Suprapubic skin (tissue), 4 donors: Measurements from ENCODE around the gene NCBP2L.

Experiments used
- EP300 ChIP-seq: sonication (generic); formaldehyde crosslinking; IDR thresholded peaks from one replicate; pipeline ENCODE4 v1.6.1; 2017; ENCODE audit warnings: antibody characterized with exemption
- POLR2AphosphoS5 ChIP-seq, 3 donors: sonication (generic); formaldehyde crosslinking; IDR thresholded peaks; one replicate each; pipeline ENCODE4 v1.6.1; 2017; ENCODE audit warnings: antibody characterized with exemption in 3 of 3
- TF ChIP-seq, protein P1 (sequence below), 2 donors: fragments of 200-600 bp in 1 of 2; fragments of 450-650 bp in 1 of 2; sonication (generic) in 1 of 2; IDR thresholded peaks; one replicate each; pipeline ENCODE4 v1.5.1; 2016 to 2019; ENCODE audit warnings: antibody characterized with exemption in 2 of 2, mild to moderate bottlenecking in 1 of 2, moderate library complexity in 1 of 2

DNA sequence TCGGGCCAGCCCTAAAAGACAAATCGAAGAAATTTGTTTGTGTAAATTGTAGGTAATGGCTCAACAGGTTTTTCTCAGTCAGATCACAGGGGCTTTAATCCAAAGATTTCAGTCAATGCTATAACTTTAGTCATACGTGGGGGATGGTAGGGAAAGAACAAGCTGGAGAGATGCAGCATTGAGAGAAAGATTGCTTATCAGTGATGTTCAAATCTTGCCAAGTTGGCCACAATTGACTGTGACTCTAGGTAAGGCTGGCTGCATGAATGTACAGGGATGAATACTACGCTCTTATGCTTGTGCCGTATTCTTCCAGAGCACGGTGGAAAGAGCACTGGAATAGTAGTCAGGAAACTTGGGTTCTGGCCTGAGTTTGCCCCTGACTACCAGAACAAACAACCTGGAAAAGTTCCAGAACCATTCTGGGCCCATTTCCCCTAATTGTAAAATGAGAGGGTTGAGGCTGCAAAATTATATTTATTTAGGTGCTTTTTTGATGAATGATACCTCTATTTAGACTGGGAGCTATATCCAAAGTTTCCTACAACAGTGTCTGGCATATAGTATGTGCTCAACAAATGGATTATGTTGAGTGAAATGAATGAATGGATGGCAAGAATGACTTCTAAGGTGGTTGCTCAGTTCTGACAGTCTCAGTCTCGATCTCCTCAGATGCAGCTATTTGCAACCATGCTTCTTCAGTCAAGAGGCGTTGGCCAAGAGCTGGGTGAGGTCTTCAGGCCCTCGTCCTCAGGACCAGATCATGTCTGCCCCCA is 46.4 kb upstream of the NCBP2L start:
- TF ChIP-seq, protein P1, sequence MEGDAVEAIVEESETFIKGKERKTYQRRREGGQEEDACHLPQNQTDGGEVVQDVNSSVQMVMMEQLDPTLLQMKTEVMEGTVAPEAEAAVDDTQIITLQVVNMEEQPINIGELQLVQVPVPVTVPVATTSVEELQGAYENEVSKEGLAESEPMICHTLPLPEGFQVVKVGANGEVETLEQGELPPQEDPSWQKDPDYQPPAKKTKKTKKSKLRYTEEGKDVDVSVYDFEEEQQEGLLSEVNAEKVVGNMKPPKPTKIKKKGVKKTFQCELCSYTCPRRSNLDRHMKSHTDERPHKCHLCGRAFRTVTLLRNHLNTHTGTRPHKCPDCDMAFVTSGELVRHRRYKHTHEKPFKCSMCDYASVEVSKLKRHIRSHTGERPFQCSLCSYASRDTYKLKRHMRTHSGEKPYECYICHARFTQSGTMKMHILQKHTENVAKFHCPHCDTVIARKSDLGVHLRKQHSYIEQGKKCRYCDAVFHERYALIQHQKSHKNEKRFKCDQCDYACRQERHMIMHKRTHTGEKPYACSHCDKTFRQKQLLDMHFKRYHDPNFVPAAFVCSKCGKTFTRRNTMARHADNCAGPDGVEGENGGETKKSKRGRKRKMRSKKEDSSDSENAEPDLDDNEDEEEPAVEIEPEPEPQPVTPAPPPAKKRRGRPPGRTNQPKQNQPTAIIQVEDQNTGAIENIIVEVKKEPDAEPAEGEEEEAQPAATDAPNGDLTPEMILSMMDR (IDR thresholded peaks at IDR 0.05), result no peak
- TF ChIP-seq POLR2AphosphoS5 (IDR thresholded peaks at IDR 0.05) (no peak), EP300 (no peak)
